Osteocyte (in vitro differentiated cells): ENCODE measurements around the gene KLK1. TPM values are rescaled to one million over a fixed set of nuclear protein-coding genes. Genes with fewer than 3 reads are reported as not detected.

Experiments used
- DNase-seq: peaks from one replicate; pipeline ENCODE4 v3.0.0; 2021; ENCODE audit warnings: mixed read lengths; ENCODE audit not compliant: unreplicated experiment; ENCODE audit errors: extremely low spot score
- H3K27ac Mint-ChIP-seq: one replicate; pipeline ENCODE4 v1.8.0; 2021; ENCODE audit warnings: mild to moderate bottlenecking, mixed read lengths; ENCODE audit not compliant: unreplicated experiment
- H3K27me3 Mint-ChIP-seq: one replicate; pipeline ENCODE4 v1.8.0; 2021; ENCODE audit warnings: mixed read lengths; ENCODE audit not compliant: unreplicated experiment
- H3K36me3 Mint-ChIP-seq: one replicate; pipeline ENCODE4 v1.8.0; 2021; ENCODE audit warnings: mixed read lengths; ENCODE audit not compliant: unreplicated experiment
- H3K4me1 Mint-ChIP-seq: one replicate; pipeline ENCODE4 v1.8.0; 2021; ENCODE audit warnings: mixed read lengths; ENCODE audit not compliant: unreplicated experiment
- H3K4me3 Mint-ChIP-seq: one replicate; pipeline ENCODE4 v1.8.0; 2021; ENCODE audit warnings: mild to moderate bottlenecking, moderate library complexity, mixed read lengths; ENCODE audit not compliant: unreplicated experiment
- H3K9me3 Mint-ChIP-seq: one replicate; pipeline ENCODE4 v1.8.0; 2021; ENCODE audit warnings: mixed read lengths; ENCODE audit not compliant: unreplicated experiment
- total RNA-seq: library from RNA; stranded (reverse); gene quantifications from 2 replicates; pipeline ENCODE4 v1.2.1, GENCODE V29; 2021
- TF ChIP-seq, protein P1 (sequence below): fragments of 200-600 bp; sonication (generic); IDR thresholded peaks from 2 replicates; pipeline ENCODE4 v1.5.0; 2021; ENCODE audit warnings: antibody characterized with exemption, mild to moderate bottlenecking, moderate library complexity

Gene KLK1
- total RNA-seq, 1 donor from 2014 or later, result not detected

DNA sequence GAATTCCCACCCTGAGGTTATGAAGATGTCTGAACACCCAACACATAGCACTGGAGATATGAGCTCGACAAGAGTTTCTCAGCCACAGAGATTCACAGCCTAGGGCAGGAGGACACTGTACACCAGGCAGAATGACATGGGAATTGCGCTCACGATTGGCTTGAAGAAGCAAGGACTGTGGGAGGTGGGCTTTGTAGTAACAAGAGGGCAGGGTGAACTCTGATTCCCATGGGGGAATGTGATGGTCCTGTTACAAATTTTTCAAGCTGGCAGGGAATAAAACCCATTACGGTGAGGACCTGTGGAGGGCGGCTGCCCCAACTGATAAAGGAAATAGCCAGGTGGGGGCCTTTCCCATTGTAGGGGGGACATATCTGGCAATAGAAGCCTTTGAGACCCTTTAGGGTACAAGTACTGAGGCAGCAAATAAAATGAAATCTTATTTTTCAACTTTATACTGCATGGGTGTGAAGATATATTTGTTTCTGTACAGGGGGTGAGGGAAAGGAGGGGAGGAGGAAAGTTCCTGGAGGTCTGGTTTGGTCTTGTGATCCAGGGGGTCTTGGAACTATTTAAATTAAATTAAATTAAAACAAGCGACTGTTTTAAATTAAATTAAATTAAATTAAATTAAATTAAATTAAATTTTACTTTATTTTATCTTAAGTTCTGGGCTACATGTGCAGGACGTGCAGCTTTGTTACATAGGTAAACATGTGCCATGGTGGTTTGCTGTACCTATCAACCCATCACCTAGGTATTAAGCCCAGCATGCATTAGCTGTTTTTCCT is 38.1 kb upstream of the KLK1 start:
- no peaks in the 10 kb centered on the region for H3K4me1 Mint-ChIP-seq
- no peak overlapping the region for H3K27ac Mint-ChIP-seq
- DNase-seq, result no peak
- TF ChIP-seq, protein P1, sequence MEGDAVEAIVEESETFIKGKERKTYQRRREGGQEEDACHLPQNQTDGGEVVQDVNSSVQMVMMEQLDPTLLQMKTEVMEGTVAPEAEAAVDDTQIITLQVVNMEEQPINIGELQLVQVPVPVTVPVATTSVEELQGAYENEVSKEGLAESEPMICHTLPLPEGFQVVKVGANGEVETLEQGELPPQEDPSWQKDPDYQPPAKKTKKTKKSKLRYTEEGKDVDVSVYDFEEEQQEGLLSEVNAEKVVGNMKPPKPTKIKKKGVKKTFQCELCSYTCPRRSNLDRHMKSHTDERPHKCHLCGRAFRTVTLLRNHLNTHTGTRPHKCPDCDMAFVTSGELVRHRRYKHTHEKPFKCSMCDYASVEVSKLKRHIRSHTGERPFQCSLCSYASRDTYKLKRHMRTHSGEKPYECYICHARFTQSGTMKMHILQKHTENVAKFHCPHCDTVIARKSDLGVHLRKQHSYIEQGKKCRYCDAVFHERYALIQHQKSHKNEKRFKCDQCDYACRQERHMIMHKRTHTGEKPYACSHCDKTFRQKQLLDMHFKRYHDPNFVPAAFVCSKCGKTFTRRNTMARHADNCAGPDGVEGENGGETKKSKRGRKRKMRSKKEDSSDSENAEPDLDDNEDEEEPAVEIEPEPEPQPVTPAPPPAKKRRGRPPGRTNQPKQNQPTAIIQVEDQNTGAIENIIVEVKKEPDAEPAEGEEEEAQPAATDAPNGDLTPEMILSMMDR, result no peak
- H3K9me3 Mint-ChIP-seq, result no peaks in the 10 kb centered on the region
- H3K4me3 Mint-ChIP-seq, result no peak overlapping the region
- H3K36me3 Mint-ChIP-seq, result no peaks in the 10 kb centered on the region
- H3K27me3 Mint-ChIP-seq, result no peaks in the 10 kb centered on the region

GRCh38 chr19:50861010-50861409 is 37.4 kb upstream of the KLK1 start:
- Mint-ChIP-seq H3K27ac (no peak overlapping the region), H3K4me1 (no peaks in the 10 kb centered on the region), H3K4me3 (no peak overlapping the region), H3K27me3 (no peaks in the 10 kb centered on the region), H3K9me3 (no peaks in the 10 kb centered on the region), H3K36me3 (no peaks in the 10 kb centered on the region)
- TF ChIP-seq, protein P1, result no peak
- DNase-seq, result no peak

DNA sequence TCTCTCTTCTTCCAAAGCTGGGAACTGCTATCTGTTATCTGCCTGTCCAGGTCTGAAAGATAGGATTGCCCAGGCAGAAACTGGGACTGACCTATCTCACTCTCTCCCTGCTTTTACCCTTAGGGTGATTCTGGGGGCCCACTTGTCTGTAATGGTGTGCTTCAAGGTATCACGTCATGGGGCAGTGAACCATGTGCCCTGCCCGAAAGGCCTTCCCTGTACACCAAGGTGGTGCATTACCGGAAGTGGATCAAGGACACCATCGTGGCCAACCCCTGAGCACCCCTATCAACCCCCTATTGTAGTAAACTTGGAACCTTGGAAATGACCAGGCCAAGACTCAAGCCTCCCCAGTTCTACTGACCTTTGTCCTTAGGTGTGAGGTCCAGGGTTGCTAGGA is 36.3 kb upstream of the KLK1 start:
- no peak for DNase-seq
- Mint-ChIP-seq H3K4me1 (no peaks in the 10 kb centered on the region), H3K27me3 (no peaks in the 10 kb centered on the region), H3K36me3 (no peaks in the 10 kb centered on the region), H3K4me3 (no peak overlapping the region), H3K27ac (no peak overlapping the region), H3K9me3 (no peaks in the 10 kb centered on the region)
- TF ChIP-seq, protein P1, result no peak

DNA sequence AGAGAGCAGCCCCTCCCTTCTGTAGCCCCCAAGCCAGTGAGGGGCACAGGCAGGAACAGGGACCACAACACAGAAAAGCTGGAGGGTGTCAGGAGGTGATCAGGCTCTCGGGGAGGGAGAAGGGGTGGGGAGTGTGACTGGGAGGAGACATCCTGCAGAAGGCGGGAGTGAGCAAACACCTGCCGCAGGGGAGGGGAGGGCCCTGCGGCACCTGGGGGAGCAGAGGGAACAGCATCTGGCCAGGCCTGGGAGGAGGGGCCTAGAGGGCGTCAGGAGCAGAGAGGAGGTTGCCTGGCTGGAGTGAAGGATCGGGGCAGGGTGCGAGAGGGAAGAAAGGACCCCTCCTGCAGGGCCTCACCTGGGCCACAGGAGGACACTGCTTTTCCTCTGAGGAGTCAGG is 35.3 kb upstream of the KLK1 start:
- H3K9me3 Mint-ChIP-seq, result no peaks in the 10 kb centered on the region
- no peaks in the 10 kb centered on the region for H3K4me1 Mint-ChIP-seq
- no peak for DNase-seq
- no peaks in the 10 kb centered on the region for H3K36me3 Mint-ChIP-seq
- H3K27me3 Mint-ChIP-seq, result no peaks in the 10 kb centered on the region
- no peak overlapping the region for H3K4me3 Mint-ChIP-seq
- H3K27ac Mint-ChIP-seq, result no peak overlapping the region
- TF ChIP-seq, protein P1, result no peak

GRCh38 chr19:50857366-50857765 is 33.8 kb upstream of the KLK1 start:
- H3K27ac Mint-ChIP-seq, result no peak overlapping the region
- DNase-seq, result no peak
- no peaks in the 10 kb centered on the region for H3K27me3 Mint-ChIP-seq
- TF ChIP-seq, protein P1, result no peak
- no peaks in the 10 kb centered on the region for H3K36me3 Mint-ChIP-seq
- no peak overlapping the region for H3K4me3 Mint-ChIP-seq
- no peaks in the 10 kb centered on the region for H3K4me1 Mint-ChIP-seq
- H3K9me3 Mint-ChIP-seq, result peaks cover under 1% of the 10 kb centered on the region
